ENCODE measurements around the gene CDC6. TPM values are rescaled to one million over a fixed set of nuclear protein-coding genes. Genes with fewer than 3 reads are reported as not detected.

The CDC6 gene
- total RNA-seq, 1 donor from 2014 or later = 1.1 TPM

Other genes starting within 250 kb of the CDC6 start
- gene MED24, start 233.5 kb upstream of the CDC6 start, total RNA-seq = 54.0 TPM
- gene THRA, start 224.9 kb upstream of the CDC6 start, total RNA-seq = 80.0 TPM
- 21.1 TPM for gene NR1D1, start 187.3 kb upstream of the CDC6 start, total RNA-seq
- gene MSL1, start 165.9 kb upstream of the CDC6 start, total RNA-seq = 46.8 TPM
- 45.9 TPM for gene CASC3, start 147.3 kb upstream of the CDC6 start, total RNA-seq
- 2.7 TPM for gene RAPGEFL1, start 110.4 kb upstream of the CDC6 start, total RNA-seq
- gene WIPF2, start 68.6 kb upstream of the CDC6 start, total RNA-seq = 11.8 TPM
- 15.8 TPM for gene RARA, start 21.3 kb downstream of the CDC6 start, total RNA-seq
- 1.3 TPM for gene GJD3, start 76.9 kb downstream of the CDC6 start, total RNA-seq
- 2.9 TPM for gene TOP2A, start 130.0 kb downstream of the CDC6 start, total RNA-seq
- gene IGFBP4, start 155.6 kb downstream of the CDC6 start, total RNA-seq = 157 TPM
- gene TNS4, start 213.7 kb downstream of the CDC6 start, total RNA-seq = not detected

Measured in Right ventricle myocardium superior (tissue), 1 donor.